NOMO-1 treated with dmso at 0.1 percent for 144 hours (cell line): ENCODE results near the gene RBM4B.
"Not testable (repeated sequence)": the region's sequence is repeated elsewhere in the genome, so short reads cannot be mapped to it uniquely, and the experiment has no call there.

Source experiments
- DNase-seq: peaks from one replicate; lab custom pipeline; 2025; ENCODE audit not compliant: unreplicated experiment; lab: John Stamatoyannopoulos, UW

RBM4B gene

GRCh38 chr11:66677599-66678375 is at the start of gene RBM4B:
Gene RBM4B (minus strand): TSS chr11:66677887. CDS start chr11:66677079, 808 bp downstream.
- DNase-seq, result peak; percentile 94

DNA sequence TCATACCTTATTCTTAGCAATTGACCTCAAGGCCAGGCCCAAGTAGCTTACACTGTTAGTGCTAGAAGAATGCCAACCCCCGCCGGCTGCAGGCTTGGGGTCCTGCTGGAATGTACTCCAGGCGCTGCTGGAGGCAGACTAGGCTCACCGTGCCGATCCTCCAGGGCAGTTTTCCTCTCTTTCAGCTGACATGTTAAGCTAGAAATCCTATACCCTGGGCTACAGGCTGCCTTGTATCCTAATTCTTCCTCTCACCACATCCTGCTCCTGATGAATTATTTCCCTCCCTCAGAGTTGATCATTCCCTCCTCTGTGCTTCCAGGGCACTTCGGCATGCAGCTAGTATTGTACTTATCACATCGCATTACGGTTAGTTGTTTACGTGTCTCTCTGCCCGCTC is 48.0 kb upstream of the RBM4B start:
- DNase-seq, result no peak

GRCh38 chr11:66725114-66725513 is 47.4 kb upstream of the RBM4B start:
- DNase-seq, result no peak

GRCh38 chr11:66724167-66724566 is 46.5 kb upstream of the RBM4B start:
- not testable (repeated sequence) for DNase-seq

DNA sequence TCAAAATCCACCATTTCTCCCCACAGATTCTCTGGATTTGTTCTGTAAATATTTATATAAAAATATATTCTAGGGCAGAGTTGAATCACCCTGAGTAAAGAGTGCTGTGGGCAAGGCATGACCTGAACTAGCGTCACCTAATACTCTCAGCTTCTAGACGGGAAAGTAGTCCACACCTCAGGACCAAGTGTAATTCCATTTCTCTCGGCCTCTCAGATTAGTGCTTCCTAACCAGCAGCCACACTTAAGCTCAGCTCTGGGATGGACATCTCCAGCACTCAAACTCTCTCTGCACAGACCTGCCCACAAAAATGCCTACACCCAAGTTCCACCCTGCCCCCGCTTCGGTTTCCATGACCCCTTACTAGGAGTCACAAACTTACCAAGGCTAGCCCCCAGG is 46.0 kb upstream of the RBM4B start:
- no peak for DNase-seq

DNA sequence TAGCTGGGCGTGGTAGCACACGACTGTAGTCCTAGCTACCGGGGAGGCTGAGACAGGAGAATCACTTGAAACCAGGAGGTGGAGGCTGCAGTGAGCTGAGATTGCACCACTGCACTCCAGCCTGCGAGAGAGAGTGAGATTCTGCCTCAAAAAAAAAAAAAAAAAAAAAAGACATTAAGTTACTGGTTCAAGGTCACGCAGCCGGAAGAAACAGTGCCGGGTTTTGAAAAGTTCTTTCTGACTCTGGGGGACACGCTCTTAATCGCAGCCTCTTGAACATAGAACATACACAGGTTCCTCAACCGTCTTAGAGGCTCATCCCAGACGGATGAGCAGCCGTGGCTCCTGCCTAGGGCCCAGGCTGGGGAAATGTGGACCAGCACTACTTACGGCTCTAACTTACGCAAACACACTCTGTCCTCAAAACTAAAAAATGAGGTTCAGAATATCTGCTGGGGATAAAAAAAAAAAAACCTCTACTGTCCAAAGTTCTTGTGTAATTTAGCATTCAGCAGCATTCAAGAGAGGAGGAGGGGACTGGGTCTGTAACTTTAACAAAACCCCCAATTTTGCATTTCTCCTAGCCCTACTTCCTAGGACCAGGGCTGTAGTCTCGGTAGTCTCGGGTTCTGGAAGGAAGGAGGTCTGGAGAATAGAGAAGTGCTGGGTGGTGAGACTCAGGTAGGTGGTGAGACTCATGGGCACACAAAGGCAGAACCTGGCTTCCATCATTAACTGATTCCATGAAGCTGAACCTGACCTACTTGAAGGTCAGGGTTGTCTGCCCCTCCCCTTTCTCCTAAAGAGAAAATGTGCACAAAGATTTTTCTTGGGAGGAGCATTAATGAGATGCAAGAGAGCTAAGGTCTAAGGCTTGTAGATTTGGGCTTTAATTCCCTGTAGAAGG is 45.3 kb upstream of the RBM4B start:
- DNase-seq, result no peak

DNA sequence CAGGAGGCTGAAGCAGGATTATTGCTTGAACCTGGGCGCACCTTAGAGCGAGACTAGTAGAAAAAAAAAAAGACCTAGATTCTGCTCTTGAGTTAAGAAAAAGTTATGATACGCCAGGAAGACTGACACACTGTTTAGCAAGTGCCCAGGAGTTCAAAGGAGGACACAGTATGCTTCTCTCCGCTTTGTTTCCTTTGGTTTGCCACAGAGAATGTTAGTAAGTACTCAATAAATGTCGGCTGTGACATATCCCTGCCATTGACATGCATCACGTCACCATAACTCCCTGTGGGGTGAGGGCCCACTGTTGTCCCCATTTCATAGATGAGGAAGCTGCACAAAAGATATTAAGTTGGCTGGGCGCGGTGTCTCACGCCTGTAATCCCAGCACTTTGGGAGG is 44.3 kb upstream of the RBM4B start:
- DNase-seq, result no peak

DNA sequence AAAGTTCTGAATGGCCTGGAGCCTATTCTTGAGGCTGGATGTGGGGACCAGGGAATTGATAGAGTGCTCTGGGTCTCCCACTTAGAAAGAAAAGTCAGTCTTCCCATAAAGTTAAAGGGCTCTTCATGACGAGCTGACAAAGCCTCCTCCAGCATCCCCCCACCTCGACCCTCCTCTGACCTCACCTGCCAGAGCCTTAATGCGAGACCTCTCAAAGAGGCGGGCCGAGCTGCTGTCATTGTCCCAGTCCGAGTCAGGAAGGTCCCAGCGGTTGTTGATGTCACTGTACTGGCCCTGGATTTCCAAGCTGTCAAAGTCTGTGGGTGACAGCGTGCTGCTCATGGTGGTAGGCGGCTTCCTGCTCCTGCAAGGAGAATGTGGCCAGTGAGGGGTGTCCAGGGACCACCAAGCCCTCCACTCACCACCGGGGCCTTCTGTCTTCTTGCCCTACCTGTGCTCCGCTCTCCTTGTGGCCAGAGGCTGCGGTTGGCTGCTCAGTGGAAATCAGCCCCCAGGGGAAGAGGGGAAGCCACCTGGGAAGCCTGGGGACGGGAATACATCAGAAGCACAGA is 43.3 kb upstream of the RBM4B start:
- no peak for DNase-seq

DNA sequence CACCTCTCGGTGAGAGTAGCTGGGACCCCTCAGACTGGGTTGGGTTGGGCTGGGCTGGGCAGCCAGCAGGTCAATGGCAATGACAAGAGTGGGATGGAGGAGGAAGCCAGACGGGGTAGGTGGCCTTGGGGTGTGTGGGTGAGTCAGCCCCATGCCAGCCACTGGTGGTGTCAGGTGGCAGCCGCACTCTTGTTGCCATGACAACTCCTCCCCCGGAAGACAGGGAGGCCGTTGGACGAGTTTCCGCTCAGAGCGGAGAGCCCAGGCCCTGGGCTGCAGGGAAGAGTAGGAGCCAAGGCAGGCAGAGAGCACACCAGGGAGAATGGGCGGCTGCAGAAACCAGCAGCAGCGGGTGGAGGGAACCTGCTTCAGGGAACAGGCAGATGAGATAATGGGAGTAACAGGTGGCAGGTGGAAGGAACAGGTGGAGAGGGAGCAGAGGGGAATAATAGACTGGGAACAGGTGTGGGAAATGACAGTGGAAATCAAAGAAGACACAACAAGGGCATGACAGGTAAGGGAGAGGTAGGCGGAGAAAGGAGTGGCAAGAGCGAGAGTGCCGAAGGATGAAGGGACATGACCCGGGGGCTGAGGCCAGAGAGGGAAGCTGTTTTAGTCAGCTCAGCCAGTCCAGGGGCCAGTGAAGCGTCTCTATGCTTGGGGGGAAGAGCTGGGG is 42.7 kb upstream of the RBM4B start:
- DNase-seq, result no peak

GRCh38 chr11:66719111-66719872 is 41.6 kb upstream of the RBM4B start:
- DNase-seq, result no peak

GRCh38 chr11:66718320-66718971 is 40.8 kb upstream of the RBM4B start:
- DNase-seq, result no peak

GRCh38 chr11:66717925-66718319 is 40.2 kb upstream of the RBM4B start:
- DNase-seq, result no peak

DNA sequence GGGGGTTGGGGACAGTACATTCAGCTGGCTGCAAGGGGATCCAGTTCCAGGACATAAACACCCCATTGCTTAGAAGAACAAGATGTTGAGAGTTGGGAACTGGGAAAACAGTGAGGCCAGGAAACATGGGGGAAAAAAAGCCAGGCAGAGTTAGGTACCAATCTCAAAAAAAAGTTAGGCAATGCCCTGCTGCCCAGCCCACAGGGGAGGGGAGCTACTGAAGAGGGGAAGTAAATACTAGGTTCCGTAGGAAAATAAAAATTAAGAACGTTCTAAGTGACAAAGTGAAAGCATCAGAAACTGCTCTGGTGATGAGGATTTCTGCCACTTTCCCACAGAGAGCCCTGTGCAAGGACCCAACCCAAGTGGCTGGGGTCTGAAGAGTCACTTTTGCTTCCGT is 39.3 kb upstream of the RBM4B start:
- no peak for DNase-seq

DNA sequence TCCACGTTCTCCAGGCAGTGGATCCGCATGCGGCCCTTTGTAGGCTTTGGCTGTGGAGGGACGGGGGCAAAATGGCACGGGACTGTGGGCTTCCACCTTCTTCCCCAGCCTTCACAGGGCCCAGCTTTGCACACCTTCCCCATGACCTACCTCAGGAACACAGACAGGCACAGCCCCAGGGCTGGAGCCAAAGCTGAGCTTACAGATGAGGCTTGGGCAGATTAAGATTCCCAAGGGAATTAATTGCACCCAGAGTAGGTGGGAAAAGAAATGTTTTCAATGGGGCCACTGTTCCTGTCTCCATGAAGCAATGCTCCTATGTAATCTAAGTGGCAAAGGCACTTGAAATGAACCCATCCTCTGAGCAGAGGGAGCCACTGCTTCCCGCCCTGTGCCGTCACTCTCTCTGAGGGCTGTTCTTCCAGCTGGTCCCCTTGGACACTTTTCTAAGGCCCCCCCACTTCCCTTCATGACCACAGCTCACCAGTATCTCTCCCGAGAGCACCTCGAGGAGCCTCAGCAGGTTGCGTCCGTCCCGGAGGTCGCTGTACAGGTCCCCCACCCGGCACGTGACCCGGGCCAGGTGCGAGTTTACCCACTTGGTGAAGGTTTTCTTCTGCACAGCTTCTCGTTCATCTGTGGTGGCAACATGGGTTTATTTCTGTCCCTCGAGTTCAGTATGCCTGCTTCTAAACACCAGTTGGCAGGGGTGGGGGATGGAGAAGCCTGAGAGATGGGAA is 37.8 kb upstream of the RBM4B start:
- no peak for DNase-seq

GRCh38 chr11:66713746-66714480 is 36.2 kb upstream of the RBM4B start:
- no peak for DNase-seq

- DNase-seq, result no peak
Observed at GRCh38 chr11:66710384-66710930, 32.8 kb upstream of the RBM4B start.

DNA sequence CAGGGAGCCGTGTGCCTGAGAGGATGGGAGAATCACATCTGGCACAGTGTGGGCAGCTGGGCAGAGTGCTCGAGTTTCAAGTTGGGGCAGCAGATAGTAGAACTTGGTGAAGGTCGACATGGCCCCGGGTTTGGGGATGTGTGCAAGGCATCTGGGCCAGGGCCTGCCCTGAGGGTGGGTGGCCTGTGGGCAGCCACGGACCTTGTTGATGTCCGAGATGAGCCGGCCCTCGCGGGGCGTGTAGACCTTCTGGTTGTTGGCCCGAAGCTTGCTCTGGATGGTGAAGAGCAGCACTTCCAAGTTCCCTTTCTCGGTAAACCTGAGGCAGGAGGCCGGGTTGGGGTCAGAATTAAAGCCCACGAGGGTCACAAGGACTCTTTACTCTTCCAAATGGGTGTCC is 31.0 kb upstream of the RBM4B start:
- DNase-seq, result no peak

GRCh38 chr11:66708094-66708493 is 30.4 kb upstream of the RBM4B start:
- no peak for DNase-seq
